ENCODE data around the gene CCDC190.

The CCDC190 gene

DNA sequence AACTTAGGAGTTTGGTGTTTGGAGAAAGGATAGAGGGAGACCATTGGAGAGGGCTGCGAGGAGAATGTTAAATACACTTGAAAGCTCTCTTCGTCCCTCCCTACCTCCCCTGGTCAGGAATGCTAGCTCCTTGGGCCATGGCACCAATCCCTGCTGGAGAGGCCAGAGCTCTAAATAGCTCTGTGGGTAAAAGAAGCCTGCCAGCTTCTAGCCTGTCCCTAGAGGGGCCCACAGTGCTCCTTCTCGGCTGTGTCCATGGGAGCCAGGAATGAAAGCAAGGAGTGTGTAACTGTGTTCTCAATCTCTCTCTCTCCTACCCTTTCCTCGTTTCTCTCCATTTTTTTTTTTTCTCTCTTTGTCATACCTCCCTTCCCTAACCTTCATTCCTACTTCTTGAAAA, at the start of gene CCDC190:
Gene CCDC190 (minus strand): TSS at position 75 of the 400 bp plus-strand sequence. CDS start 1,529 bp downstream, outside the sequence.
- Histone ChIP-seq H3K4me1 (ENCODE audit: control insufficient read depth, insufficient read depth, low read length) (no peaks in the 10 kb centered on the region), H3K9me3 (ENCODE audit: control insufficient read depth, insufficient read depth, low read length) (no peaks in the 10 kb centered on the region), H3K36me3 (ENCODE audit: control insufficient read depth, insufficient read depth, low read length) (no peaks in the 10 kb centered on the region), H3K9ac (ENCODE audit: low read depth, low read length) (no peak within 1 kb of the TSS), H3K27me3 (ENCODE audit: control insufficient read depth, insufficient read depth, low read length) (no peaks in the 10 kb centered on the region), H3K4me3 (ENCODE audit: low read depth, low read length) (no peak within 1 kb of the TSS)

DNA sequence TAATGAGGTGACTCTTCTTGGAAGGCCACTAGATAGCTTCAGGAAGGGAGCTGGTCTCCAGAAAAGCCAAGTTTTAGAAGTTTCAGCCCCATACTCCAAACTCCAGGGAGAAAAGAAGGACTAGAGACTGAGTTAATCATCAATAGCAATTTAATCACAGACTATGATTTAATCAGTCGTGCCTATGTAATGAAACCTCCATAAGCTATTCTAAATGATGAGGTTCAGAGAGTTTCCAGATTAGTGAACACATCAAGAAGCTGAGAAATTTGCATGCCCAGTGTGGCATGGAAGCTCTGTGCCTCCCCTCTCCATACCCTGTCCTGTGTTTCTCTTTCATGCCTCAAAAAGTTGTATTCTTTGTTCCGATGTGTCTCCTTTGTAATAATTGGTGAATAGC, 49.2 kb upstream of the CCDC190 start:
- Histone ChIP-seq H3K9me3 (ENCODE audit: control insufficient read depth, insufficient read depth, low read length) (no peaks in the 10 kb centered on the region), H3K36me3 (ENCODE audit: control insufficient read depth, insufficient read depth, low read length) (no peaks in the 10 kb centered on the region), H3K9ac (ENCODE audit: low read depth, low read length) (no peak overlapping the region), H3K4me3 (ENCODE audit: low read depth, low read length) (no peak overlapping the region), H3K27me3 (ENCODE audit: control insufficient read depth, insufficient read depth, low read length) (no peaks in the 10 kb centered on the region), H3K4me1 (ENCODE audit: control insufficient read depth, insufficient read depth, low read length) (no peaks in the 10 kb centered on the region)

GRCh38 chr1:162908780-162909179, 47.8 kb upstream of the CCDC190 start:
- no peaks in the 10 kb centered on the region for H3K36me3 ChIP-seq (ENCODE audit: control insufficient read depth, insufficient read depth, low read length)
- H3K4me1 ChIP-seq (ENCODE audit: control insufficient read depth, insufficient read depth, low read length), result no peaks in the 10 kb centered on the region
- H3K9ac ChIP-seq (ENCODE audit: low read depth, low read length), result no peak overlapping the region
- no peaks in the 10 kb centered on the region for H3K9me3 ChIP-seq (ENCODE audit: control insufficient read depth, insufficient read depth, low read length)
- H3K4me3 ChIP-seq (ENCODE audit: low read depth, low read length), result no peak overlapping the region
- H3K27me3 ChIP-seq (ENCODE audit: control insufficient read depth, insufficient read depth, low read length), result no peaks in the 10 kb centered on the region

DNA sequence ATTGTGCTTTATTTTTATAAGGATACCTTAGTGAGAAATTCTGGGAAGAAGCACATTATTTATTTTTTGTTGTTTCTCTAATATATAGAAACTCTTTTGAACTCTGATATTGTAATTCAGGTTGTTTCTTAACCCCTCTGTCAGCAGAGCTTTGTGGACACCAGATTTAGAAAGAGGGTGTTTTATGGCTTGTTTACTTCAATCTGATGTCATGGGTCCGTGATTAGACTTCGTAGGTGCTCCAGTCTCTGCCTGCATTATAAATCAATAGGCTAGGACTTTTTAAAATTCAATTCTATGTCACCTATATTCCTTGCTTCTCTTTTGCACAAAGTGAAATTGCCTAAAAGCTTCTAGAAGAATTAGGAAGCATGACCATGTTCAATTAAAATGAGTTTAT, 47.3 kb upstream of the CCDC190 start:
- no peaks in the 10 kb centered on the region for H3K27me3 ChIP-seq (ENCODE audit: control insufficient read depth, insufficient read depth, low read length)
- H3K9ac ChIP-seq (ENCODE audit: low read depth, low read length), result no peak overlapping the region
- H3K9me3 ChIP-seq (ENCODE audit: control insufficient read depth, insufficient read depth, low read length), result no peaks in the 10 kb centered on the region

DNA sequence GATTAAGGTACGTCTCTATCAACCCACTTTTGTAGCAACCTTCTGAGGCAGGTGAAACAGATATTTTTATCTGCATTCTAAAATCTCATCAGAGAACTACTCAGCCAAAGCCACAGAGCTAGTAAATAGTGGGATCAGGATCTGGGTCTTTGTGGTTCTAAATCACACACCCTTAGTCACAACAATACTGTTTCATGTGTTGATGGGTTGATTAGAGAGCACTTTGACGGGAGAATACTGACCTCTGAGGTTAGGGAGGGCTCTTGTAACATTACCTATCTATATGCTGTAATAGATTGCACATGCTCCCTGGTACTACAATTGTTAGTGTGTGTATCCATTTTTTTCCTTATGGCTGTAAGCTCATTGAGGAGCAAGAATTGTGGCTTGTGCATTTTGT, 45.5 kb upstream of the CCDC190 start:
- Histone ChIP-seq H3K4me1 (ENCODE audit: control insufficient read depth, insufficient read depth, low read length) (no peaks in the 10 kb centered on the region), H3K9ac (ENCODE audit: low read depth, low read length) (no peak overlapping the region)

More for the DNA sequence above, 47.3 kb upstream of the CCDC190 start:
- Histone ChIP-seq H3K4me1 (ENCODE audit: control insufficient read depth, insufficient read depth, low read length) (no peaks in the 10 kb centered on the region), H3K36me3 (ENCODE audit: control insufficient read depth, insufficient read depth, low read length) (no peaks in the 10 kb centered on the region), H3K4me3 (ENCODE audit: low read depth, low read length) (no peak overlapping the region)

GRCh38 chr1:162905174-162906158, 44.5 kb upstream of the CCDC190 start:
- H3K9me3 ChIP-seq (ENCODE audit: control insufficient read depth, insufficient read depth, low read length), result no peaks in the 10 kb centered on the region
- H3K4me1 ChIP-seq (ENCODE audit: control insufficient read depth, insufficient read depth, low read length), result no peaks in the 10 kb centered on the region
- no peak overlapping the region for H3K9ac ChIP-seq (ENCODE audit: low read depth, low read length)
- no peaks in the 10 kb centered on the region for H3K36me3 ChIP-seq (ENCODE audit: control insufficient read depth, insufficient read depth, low read length)
- no peaks in the 10 kb centered on the region for H3K27me3 ChIP-seq (ENCODE audit: control insufficient read depth, insufficient read depth, low read length)
- H3K4me3 ChIP-seq (ENCODE audit: low read depth, low read length), result no peak overlapping the region

More for the DNA sequence above, 45.5 kb upstream of the CCDC190 start:
- Histone ChIP-seq H3K9me3 (ENCODE audit: control insufficient read depth, insufficient read depth, low read length) (no peaks in the 10 kb centered on the region), H3K36me3 (ENCODE audit: control insufficient read depth, insufficient read depth, low read length) (no peaks in the 10 kb centered on the region), H3K4me3 (ENCODE audit: low read depth, low read length) (no peak overlapping the region), H3K27me3 (ENCODE audit: control insufficient read depth, insufficient read depth, low read length) (no peaks in the 10 kb centered on the region)

GRCh38 chr1:162904579-162904978, 43.6 kb upstream of the CCDC190 start:
- H3K27me3 ChIP-seq (ENCODE audit: control insufficient read depth, insufficient read depth, low read length), result no peaks in the 10 kb centered on the region

GRCh38 chr1:162904023-162904422, 43.0 kb upstream of the CCDC190 start:
- no peak overlapping the region for H3K4me3 ChIP-seq (ENCODE audit: low read depth, low read length)
- no peaks in the 10 kb centered on the region for H3K36me3 ChIP-seq (ENCODE audit: control insufficient read depth, insufficient read depth, low read length)
- no peak overlapping the region for H3K9ac ChIP-seq (ENCODE audit: low read depth, low read length)
- no peaks in the 10 kb centered on the region for H3K27me3 ChIP-seq (ENCODE audit: control insufficient read depth, insufficient read depth, low read length)
- no peaks in the 10 kb centered on the region for H3K4me1 ChIP-seq (ENCODE audit: control insufficient read depth, insufficient read depth, low read length)
- no peaks in the 10 kb centered on the region for H3K9me3 ChIP-seq (ENCODE audit: control insufficient read depth, insufficient read depth, low read length)

More at GRCh38 chr1:162904579-162904978, 43.6 kb upstream of the CCDC190 start:
- H3K4me1 ChIP-seq (ENCODE audit: control insufficient read depth, insufficient read depth, low read length), result no peaks in the 10 kb centered on the region
- H3K9me3 ChIP-seq (ENCODE audit: control insufficient read depth, insufficient read depth, low read length), result no peaks in the 10 kb centered on the region
- no peak overlapping the region for H3K4me3 ChIP-seq (ENCODE audit: low read depth, low read length)
- H3K36me3 ChIP-seq (ENCODE audit: control insufficient read depth, insufficient read depth, low read length), result no peaks in the 10 kb centered on the region
- no peak overlapping the region for H3K9ac ChIP-seq (ENCODE audit: low read depth, low read length)

GRCh38 chr1:162903246-162903645, 42.3 kb upstream of the CCDC190 start:
- H3K4me3 ChIP-seq (ENCODE audit: low read depth, low read length), result no peak overlapping the region
- H3K4me1 ChIP-seq (ENCODE audit: control insufficient read depth, insufficient read depth, low read length), result no peaks in the 10 kb centered on the region
- no peak overlapping the region for H3K9ac ChIP-seq (ENCODE audit: low read depth, low read length)
- no peaks in the 10 kb centered on the region for H3K27me3 ChIP-seq (ENCODE audit: control insufficient read depth, insufficient read depth, low read length)
- no peaks in the 10 kb centered on the region for H3K9me3 ChIP-seq (ENCODE audit: control insufficient read depth, insufficient read depth, low read length)
- no peaks in the 10 kb centered on the region for H3K36me3 ChIP-seq (ENCODE audit: control insufficient read depth, insufficient read depth, low read length)

DNA sequence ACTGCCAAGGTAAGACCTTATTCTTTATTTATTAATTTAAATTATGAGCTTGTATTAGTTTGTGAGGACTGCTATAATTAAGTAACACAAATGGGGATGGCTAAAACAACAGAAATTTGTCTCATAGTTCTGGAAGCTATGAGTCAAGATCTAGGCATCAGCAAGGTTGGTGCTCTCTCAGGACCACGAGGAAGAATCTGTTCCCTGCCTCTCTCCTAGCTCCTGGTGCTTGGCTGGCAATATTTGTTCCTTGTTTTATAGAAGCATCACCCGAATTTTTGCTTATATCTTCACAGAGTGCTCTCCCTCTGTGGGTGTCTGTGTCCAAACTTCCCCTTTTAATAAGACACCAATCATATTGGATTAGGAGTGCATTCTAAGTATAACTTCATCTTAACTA, 41.4 kb upstream of the CCDC190 start:
- Histone ChIP-seq H3K36me3 (ENCODE audit: control insufficient read depth, insufficient read depth, low read length) (no peaks in the 10 kb centered on the region), H3K4me3 (ENCODE audit: low read depth, low read length) (no peak overlapping the region), H3K4me1 (ENCODE audit: control insufficient read depth, insufficient read depth, low read length) (no peaks in the 10 kb centered on the region), H3K9me3 (ENCODE audit: control insufficient read depth, insufficient read depth, low read length) (no peaks in the 10 kb centered on the region), H3K27me3 (ENCODE audit: control insufficient read depth, insufficient read depth, low read length) (no peaks in the 10 kb centered on the region), H3K9ac (ENCODE audit: low read depth, low read length) (no peak overlapping the region)

- Histone ChIP-seq H3K4me1 (ENCODE audit: control insufficient read depth, insufficient read depth, low read length) (no peaks in the 10 kb centered on the region), H3K9ac (ENCODE audit: low read depth, low read length) (no peak overlapping the region), H3K36me3 (ENCODE audit: control insufficient read depth, insufficient read depth, low read length) (no peaks in the 10 kb centered on the region), H3K9me3 (ENCODE audit: control insufficient read depth, insufficient read depth, low read length) (no peaks in the 10 kb centered on the region), H3K4me3 (ENCODE audit: low read depth, low read length) (no peak overlapping the region), H3K27me3 (ENCODE audit: control insufficient read depth, insufficient read depth, low read length) (no peaks in the 10 kb centered on the region)
These were observed 40.3 kb upstream of the CCDC190 start for GRCh38 chr1:162901243-162901642.

Data from iPS-15b (cell line).